NCI-H82 (cell line): ENCODE measurements around the gene SGCD.

Experiments
- DNase-seq: peaks from one replicate; lab custom pipeline; 2025; lab: John Stamatoyannopoulos, UW

SGCD gene

DNA sequence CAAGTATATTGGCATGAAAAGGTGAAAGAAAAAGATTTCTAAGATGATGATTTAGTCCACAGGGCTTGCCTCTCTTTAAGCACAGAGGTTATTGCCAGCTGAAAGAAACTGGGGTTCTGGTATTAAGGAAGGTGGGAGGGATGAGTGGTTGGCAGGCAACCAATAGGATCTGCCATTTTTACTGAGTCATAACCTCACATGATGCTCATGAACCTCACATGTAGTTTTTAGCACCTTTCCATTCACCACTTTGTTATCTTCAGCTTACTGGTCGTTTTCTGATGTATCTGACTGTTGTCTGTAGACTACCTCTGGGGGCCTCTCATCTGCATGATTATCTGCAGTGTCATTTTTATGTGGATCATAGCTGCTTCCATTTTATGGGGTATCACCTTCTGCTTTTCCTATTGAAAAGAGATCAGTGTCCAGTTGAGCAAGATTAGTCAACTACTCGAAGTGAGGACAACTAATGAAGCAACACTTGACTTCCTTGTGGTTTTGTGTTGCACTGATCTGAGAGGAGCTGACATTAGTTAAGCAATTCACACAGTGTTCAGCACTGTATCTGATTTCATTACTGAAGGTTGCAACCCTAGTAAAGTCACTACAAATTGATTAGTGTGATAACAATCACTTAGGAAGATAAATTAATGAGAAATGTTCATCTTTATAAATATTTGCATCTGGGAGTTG, 186.3 kb downstream of the SGCD start:
- DNase-seq: no peak

DNA sequence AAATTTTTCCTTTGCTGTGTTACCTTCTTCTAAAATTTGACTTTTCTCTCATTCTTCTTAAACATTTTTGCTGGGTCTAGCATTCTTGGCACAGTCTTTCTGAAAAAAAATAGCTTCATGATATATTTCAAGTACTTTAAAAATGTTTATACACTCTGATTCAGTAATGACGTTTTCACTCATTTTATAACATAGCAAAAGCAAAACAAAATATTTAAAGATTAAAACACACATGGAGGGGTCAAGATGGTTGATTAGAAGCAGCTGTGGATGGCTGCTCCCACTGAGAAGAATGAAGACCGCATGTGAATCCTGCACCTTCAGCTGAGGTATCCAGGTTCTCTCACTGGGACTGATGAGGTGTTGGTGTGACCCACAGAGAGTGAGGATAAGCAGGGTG, 188.2 kb downstream of the SGCD start:
- DNase-seq: no peak

DNA sequence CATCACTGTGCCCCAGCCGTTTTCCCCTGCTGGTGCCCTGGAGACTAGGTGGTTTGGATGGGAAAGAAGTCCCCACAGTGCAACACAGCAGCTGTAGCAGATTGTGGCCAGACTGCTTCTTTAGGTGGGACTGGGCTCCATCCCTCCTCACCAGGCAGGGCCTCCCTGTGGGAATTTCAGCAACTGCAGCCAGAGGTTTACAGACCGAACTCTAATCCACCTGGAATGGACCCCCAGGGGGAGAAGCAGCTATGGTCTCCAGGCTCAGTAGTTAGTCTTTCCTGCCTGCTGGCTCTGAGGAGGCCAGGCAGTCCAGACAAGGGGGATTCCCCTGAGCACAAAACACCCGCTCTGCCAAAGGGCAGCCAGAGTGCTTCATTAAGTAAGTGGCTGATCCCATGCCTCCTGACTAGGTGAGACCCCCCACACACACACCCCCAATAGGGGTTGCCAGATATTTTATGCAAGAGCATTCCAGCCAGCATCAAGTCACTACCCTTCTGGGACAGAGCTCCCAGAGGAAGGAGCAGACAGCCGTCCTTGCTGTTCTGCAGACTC, 188.9 kb downstream of the SGCD start:
- DNase-seq: no peak

GRCh38 chr5:156522651-156523529, 195.9 kb downstream of the SGCD start:
- DNase-seq: no peak

GRCh38 chr5:156523607-156524006, 196.6 kb downstream of the SGCD start:
- no peak for DNase-seq

GRCh38 chr5:156526081-156526925, 199.3 kb downstream of the SGCD start:
- DNase-seq: no peak

DNA sequence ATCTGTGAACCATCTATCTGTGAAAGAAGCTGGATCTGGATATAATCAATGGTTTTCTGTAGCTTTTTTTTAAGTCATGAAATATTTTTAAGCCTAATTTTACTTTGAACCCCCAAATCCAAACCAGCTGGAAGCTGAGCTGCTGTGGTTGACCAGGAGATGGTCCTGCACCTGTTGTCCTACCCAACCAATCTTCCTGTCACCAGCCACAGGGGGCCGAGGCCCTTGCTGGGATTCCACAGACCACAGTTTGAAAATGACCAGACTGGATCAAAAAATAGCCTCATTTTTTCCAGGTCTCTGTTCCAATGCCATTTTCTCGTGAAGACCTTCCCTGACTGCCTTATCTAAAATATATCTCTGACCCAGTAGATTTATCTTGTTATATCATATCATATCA, 200.6 kb downstream of the SGCD start:
- DNase-seq: no peak

- no peak for DNase-seq
Observed at GRCh38 chr5:156528673-156529072, 201.7 kb downstream of the SGCD start.

- DNase-seq: no peak
Observed at GRCh38 chr5:156529892-156530291, 202.9 kb downstream of the SGCD start.

GRCh38 chr5:156531199-156531598, 204.2 kb downstream of the SGCD start:
- no peak for DNase-seq

DNA sequence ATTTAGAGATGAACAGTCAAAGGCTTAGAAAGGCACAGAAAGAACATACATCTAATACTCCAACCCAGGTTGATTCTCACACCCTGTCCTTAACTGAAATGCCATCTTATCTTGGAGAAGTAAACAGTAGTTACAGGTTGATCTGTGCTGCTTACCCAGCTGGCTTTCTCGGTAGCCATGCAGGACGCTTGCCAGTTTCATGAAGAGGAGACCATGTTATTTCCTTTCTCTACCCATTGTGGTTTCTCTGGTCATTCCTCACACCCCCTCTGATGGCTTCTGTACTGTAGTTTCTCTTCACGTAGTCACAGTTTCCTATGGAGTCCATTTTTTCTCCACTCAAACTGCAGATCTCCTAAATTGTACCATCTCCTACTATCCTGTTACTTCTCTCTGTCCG, 206.0 kb downstream of the SGCD start:
- no peak for DNase-seq

GRCh38 chr5:156534085-156534484, 207.1 kb downstream of the SGCD start:
- no peak for DNase-seq

DNA sequence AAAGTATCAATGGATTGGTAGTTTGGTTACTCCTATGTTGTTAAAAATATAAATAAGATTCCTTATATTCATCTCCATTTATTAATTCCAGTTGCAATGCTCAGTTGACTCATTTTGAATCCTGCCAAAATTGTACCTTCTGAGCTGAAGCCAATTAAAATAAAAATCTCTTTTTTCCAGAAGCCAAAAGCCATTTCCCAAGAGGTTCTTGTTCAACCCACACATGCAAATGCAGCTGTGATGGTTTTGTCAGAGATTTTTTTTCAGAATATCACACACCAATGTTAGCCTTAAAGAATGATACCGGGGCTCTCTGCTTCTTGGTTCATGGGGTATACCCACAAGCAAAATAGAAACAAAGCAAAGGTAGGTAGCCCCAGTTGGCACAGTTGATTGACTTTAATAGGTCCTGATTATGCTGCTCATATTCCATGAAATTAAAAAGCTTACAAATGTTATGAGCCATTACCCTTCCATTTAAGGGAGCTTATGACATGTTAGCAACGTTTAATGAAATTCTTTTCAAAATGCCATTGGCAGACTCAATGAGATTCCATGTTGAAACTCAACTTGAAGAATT, 208.0 kb downstream of the SGCD start:
- DNase-seq: no peak

DNA sequence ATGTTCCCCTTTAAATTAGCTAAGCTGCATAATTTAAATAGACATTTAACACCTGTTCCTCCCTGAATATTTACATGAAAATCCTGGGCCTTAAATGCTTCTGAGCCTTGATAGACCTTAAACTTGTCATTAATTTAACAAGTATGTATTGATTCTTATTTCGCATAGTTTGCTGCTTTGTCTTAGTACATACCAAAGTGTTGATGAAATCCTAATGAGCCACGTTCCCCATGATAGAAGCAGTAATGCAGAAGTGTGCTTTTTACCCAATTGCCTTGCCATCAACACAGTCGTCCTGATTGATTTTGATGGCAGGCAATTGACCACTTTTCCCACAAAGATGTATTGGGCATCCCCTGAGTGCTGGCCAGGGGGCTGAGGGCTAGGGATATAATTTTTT, 213.5 kb downstream of the SGCD start:
- DNase-seq: no peak

- no peak for DNase-seq
Observed at GRCh38 chr5:156541582-156541981, 214.6 kb downstream of the SGCD start.

DNA sequence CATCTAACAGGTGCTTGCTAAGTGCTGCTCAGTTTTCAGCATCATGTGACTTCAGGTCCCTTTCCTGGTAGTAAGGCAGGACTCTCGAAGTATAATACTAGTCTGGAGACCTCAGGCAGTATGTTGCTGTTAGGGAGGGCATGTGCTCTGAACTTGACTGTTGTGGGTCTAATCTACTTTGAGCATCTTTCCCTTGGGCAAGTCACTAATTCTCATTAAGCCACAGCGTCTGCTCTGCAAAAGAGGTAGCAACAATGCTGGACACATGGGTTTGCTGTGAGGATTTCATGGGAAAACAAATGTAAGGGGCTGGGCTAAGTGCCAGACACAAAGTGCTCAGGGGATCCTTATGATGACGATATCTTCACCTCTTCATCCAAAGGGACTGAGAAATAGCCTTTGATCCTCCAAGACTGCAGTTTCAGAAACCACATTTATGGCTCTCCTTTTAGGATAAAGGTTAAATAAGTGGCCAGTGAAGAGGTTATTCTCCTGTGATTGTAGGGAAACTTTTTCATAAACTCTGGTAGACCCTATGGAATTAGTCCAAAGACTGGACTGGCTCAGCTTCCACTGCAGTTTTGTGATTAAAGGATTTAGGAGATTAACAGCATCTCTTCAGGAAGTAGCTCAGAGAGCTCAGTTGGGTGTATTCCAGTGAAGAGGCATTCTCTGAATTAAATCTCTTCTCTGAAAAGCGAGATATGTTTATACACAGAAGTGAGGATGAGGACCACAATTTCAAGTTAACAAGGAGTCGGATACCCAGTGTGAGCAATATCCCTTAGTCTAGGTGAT, 216.6 kb downstream of the SGCD start:
- peak; percentile 94 for DNase-seq

- DNase-seq: no peak
Observed at GRCh38 chr5:156552855-156553358, 225.9 kb downstream of the SGCD start.

DNA sequence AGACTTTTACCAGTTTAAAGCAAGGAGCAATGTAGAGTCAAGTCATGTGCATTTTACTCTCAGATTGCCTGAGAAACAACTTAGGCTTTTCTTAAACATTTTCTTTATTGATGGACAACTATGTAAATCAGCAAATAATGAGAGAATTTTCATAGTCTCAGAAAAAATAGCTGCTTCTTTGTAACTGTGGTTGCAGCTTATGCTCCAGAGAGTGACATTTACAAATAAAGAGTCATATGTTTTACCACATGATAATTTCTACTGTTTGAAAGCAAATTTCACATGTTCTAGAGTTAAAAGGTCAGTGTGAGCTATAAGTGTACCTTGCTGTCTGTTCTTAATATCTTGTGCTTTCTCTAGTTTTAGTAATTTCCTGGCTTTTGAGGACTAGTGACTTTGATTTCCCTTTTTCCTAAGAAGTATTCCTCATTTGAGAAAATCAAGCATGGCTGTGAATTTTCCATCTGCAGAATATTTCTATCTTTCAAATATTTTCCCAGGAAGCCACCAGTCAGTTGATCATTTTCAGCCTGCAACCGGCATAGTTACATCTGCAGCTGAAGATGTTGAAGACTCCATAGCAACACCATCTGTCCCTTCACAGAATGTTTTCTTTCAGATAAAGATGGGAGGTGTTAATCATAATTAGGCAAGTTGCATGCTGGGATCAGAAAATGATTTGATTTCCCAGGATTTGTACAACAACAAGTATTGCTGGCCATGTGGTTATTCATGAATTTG, 229.9 kb downstream of the SGCD start:
- DNase-seq: peak; percentile 54

GRCh38 chr5:156560002-156560401, 233.0 kb downstream of the SGCD start:
- DNase-seq: no peak

DNA sequence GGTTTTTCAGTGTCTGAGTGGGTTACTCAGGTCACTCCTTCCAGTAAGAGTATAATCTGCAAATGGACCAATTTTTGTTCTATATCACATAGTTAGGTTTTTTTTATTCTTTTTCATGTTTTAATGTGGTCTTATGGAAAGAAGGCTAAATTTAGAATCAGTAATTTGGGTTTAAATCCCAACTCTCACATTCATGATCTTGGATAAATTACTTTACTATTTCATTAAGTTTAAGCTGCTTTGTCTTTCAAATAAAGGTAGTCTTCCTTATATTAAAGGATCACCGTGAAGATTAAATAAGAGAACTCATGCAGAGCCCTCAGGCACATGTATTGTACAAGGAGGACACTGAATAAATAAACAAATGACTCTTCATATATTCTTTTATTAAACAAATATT, 234.7 kb downstream of the SGCD start:
- DNase-seq: no peak
